ENCODE results near the gene FHIT.

FHIT gene

DNA sequence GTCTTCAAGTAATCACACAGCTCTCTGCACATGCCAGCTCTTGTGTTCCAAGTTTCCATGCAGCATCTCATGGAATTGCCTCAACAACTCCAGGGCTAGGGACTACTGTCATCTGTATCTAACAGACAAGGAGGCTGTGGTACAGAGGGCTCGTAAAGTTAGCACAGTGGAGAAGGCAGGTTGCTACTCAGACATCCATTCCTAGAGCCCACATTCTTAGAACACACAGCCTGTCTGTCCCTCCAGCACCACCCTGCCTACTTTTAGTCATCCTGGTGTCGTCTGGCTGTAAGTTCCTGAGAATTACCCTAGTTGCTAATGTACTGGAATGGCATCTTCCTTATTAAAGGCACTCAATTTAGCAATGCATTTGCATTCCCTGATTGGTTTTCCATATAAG, 862.5 kb downstream of the FHIT start:
- no peak overlapping the region for H3K4me3 ChIP-seq (ENCODE audit: low read depth, low read length)
- TF ChIP-seq, protein P1, sequence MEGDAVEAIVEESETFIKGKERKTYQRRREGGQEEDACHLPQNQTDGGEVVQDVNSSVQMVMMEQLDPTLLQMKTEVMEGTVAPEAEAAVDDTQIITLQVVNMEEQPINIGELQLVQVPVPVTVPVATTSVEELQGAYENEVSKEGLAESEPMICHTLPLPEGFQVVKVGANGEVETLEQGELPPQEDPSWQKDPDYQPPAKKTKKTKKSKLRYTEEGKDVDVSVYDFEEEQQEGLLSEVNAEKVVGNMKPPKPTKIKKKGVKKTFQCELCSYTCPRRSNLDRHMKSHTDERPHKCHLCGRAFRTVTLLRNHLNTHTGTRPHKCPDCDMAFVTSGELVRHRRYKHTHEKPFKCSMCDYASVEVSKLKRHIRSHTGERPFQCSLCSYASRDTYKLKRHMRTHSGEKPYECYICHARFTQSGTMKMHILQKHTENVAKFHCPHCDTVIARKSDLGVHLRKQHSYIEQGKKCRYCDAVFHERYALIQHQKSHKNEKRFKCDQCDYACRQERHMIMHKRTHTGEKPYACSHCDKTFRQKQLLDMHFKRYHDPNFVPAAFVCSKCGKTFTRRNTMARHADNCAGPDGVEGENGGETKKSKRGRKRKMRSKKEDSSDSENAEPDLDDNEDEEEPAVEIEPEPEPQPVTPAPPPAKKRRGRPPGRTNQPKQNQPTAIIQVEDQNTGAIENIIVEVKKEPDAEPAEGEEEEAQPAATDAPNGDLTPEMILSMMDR (IDR thresholded peaks at IDR 0.05; ENCODE audit: borderline replicate concordance, insufficient read depth, low read depth, low read length) = no peak

DNA sequence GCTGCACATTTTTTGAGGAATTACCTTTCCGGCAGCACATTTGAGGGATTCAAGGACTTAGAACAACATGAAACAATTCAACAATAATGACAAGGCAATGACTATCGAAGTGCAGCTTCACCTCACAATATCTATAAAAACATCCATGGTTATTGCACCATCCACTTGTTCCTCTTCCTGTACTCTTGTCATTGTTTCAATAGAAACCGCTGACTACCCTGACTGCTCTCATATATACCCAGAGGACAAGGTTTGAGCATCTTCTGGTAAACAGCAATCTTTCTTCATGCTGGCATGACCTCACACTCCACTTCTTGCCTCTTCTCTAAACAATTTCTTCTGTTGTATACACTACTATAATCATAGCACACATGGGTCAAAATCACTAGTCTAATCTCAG, 864.9 kb downstream of the FHIT start:
- no peak overlapping the region for H3K4me3 ChIP-seq (ENCODE audit: low read depth, low read length)
- TF ChIP-seq, protein P1 (IDR thresholded peaks at IDR 0.05; ENCODE audit: borderline replicate concordance, insufficient read depth, low read depth, low read length) = no peak

DNA sequence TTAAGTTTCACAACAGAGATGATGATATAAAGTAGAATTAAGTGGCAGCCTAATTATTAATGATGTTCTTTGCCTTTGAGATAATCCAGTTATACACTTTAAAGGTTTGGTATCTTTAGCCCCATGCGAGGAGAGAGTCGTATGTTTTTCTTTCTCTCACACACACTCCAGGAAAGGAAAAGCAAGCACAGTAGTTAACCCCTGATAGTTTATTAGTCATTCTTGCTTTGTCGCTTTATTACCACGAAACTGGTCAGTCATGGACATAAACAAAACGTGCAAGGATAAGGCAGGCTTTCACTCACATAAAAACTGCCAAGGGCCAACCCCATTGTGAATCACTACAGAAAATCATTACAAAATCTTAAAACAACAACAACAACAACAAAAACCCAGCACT, 866.9 kb downstream of the FHIT start:
- H3K4me3 ChIP-seq (ENCODE audit: low read depth, low read length) = no peak overlapping the region
- TF ChIP-seq, protein P1 (IDR thresholded peaks at IDR 0.05; ENCODE audit: borderline replicate concordance, insufficient read depth, low read depth, low read length) = no peak

DNA sequence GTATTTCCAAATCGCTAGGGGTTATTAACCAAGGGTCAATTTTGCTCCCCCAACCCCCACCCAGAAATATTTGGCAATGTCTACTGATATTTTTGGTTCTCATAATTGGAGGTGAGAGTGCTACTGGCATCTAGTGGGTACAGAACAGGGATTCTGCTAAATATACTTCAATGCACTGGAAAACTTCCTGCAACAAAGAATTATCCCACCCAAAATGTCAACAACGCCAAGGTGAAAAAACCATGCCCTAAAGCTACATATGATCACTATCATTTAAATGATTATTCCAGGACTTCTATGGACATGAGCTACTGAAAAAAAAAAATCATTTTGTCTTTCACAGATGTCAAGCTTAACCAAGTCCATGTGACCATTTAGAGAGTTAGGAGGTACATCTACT, 867.9 kb downstream of the FHIT start:
- TF ChIP-seq, protein P1 (IDR thresholded peaks at IDR 0.05; ENCODE audit: borderline replicate concordance, insufficient read depth, low read depth, low read length) = no peak
- no peak overlapping the region for H3K4me3 ChIP-seq (ENCODE audit: low read depth, low read length)

DNA sequence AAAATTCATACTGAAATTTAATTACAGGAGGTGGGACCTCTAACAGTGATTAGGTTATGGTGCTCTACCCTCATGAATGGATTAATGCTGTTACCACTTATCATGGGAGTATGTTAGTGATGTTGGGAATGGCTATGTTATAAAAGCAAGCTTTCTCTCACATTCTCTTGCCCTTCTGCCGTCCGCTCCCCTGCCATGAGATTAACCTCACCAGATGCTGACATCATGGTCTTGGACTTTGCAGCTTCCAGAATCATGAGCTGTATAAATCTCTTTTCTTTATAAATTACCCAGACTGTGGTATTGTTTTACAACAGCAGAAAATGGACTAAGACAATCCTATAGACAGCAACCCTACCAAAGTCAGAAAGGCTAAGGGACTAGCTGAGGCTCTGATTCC, 884.8 kb downstream of the FHIT start:
- H3K4me3 ChIP-seq (ENCODE audit: low read depth, low read length) = no peak overlapping the region
- TF ChIP-seq, protein P1 (IDR thresholded peaks at IDR 0.05; ENCODE audit: borderline replicate concordance, insufficient read depth, low read depth, low read length) = no peak

DNA sequence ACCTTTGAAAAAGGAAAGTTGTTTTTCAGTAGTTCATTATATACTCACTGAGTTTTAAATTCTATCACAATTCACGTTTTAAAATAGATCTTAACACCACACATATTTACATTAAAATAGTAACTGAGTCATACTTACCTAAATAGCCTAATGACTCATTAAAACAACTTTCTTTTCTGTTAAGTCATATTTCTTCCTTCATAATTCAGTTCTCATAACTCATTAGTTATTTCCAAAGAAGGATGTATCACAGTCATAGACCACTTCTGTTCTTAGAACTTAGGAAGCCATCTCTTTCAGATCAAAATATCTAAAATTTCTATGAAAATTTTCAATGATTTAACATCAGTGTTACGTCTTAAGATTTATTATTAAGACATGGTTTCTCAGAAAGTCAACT, 885.9 kb downstream of the FHIT start:
- H3K4me3 ChIP-seq (ENCODE audit: low read depth, low read length) = no peak overlapping the region
- TF ChIP-seq, protein P1 (IDR thresholded peaks at IDR 0.05; ENCODE audit: borderline replicate concordance, insufficient read depth, low read depth, low read length) = no peak

DNA sequence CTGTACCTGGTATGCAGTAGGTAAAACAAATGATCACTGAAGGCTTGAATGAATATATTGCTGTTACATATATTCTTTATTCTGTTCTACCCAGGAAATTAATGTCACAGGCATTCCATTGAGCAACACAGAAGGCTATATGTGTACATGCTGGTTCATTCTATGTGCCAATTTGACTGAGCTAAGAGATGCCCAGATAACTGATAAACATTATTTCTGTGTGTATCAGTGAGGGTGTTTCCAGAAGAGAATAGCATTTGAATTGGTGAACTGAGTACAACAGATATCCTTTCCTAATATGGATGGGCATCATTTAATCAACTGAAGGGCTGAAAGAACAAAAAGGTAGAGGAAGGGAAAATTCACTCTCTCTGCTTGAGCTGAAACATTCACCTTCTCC, 886.8 kb downstream of the FHIT start:
- H3K4me3 ChIP-seq (ENCODE audit: low read depth, low read length) = no peak overlapping the region

More for the DNA sequence above, 886.8 kb downstream of the FHIT start:
- TF ChIP-seq, protein P1 (IDR thresholded peaks at IDR 0.05; ENCODE audit: borderline replicate concordance, insufficient read depth, low read depth, low read length) = no peak
